ENCODE results near the gene BCR. TPM values are rescaled to one million over a fixed set of nuclear protein-coding genes. Genes with fewer than 3 reads are reported as not detected.

Gene BCR
- total and polyA plus RNA-seq, 2 experiments from 2014 or later, result 38.8 to 42.2 TPM

DNA sequence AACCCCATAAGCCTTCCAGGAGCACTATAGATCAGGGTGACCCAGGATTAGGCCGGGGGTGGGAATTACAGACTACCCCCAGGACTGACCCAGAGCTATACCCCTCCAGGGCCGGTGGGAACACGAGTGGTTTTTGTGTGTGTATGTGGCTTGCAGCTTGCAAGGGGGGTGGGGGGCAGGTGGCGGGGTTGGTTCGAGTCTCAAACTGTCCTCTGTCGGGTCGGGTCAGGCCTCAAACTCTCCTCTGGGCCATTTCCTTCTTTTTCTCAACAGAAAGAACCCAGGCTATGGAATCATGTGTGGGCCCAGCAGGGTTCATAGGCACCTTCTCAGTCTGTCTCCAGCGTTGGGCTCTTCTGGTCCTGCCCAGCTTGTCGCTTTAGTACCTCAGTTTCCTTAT lies 58.4 kb downstream of the BCR start:
- Histone ChIP-seq H2AFZ (no peak overlapping the region), H3K9me3 (ENCODE audit: low read depth) (no peaks in the 10 kb centered on the region), H3K4me1 (ENCODE audit: insufficient read depth) (peaks cover 40% of the 10 kb centered on the region), H4K20me1 (ENCODE audit: insufficient read depth, poor library complexity, severe bottlenecking) (peaks cover 55% of the 10 kb centered on the region), H3K36me3 (replicated peaks; ENCODE audit: insufficient read depth, low read depth) (no peaks in the 10 kb centered on the region), H3K27me3 (no peaks in the 10 kb centered on the region), H3K27ac (no peak overlapping the region), H3K4me3 (no peak overlapping the region), H3K9me2 (replicated peaks; ENCODE audit: insufficient read depth) (no peaks in the 10 kb centered on the region), H3K4me2 (no peak overlapping the region), H3K79me2 (peaks cover 91% of the 10 kb centered on the region)
- DNase-seq (ENCODE audit: low spot score), result no peak
- TF ChIP-seq, protein P1, sequence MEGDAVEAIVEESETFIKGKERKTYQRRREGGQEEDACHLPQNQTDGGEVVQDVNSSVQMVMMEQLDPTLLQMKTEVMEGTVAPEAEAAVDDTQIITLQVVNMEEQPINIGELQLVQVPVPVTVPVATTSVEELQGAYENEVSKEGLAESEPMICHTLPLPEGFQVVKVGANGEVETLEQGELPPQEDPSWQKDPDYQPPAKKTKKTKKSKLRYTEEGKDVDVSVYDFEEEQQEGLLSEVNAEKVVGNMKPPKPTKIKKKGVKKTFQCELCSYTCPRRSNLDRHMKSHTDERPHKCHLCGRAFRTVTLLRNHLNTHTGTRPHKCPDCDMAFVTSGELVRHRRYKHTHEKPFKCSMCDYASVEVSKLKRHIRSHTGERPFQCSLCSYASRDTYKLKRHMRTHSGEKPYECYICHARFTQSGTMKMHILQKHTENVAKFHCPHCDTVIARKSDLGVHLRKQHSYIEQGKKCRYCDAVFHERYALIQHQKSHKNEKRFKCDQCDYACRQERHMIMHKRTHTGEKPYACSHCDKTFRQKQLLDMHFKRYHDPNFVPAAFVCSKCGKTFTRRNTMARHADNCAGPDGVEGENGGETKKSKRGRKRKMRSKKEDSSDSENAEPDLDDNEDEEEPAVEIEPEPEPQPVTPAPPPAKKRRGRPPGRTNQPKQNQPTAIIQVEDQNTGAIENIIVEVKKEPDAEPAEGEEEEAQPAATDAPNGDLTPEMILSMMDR (IDR thresholded peaks at IDR 0.05; ENCODE audit: poor library complexity), result no peak
- no peak for TF ChIP-seq EZH2 (IDR thresholded peaks at IDR 0.05; ENCODE audit: borderline replicate concordance)
- no peak for TF ChIP-seq EZH2phosphoT487 (IDR thresholded peaks at IDR 0.05; ENCODE audit: low read depth, severe bottlenecking, unreplicated experiment)
- WGBS (ENCODE audit: low lambda C conversion rate, missing lambda C conversion rate), result 96% methylated on average over 8 of the region's 9 CpGs

- H4K20me1 ChIP-seq (ENCODE audit: insufficient read depth, poor library complexity, severe bottlenecking), result peaks cover 53% of the 10 kb centered on the region
- TF ChIP-seq, protein P1 (IDR thresholded peaks at IDR 0.05; ENCODE audit: poor library complexity), result no peak
- TF ChIP-seq EZH2 (IDR thresholded peaks at IDR 0.05; ENCODE audit: borderline replicate concordance) (no peak), EZH2phosphoT487 (IDR thresholded peaks at IDR 0.05; ENCODE audit: low read depth, severe bottlenecking, unreplicated experiment) (no peak)
- 100% methylated on average over 2 of the region's 2 CpGs for WGBS (ENCODE audit: low lambda C conversion rate, missing lambda C conversion rate)
Observed at GRCh38 chr22:23239429-23239828, 59.1 kb downstream of the BCR start.

DNA sequence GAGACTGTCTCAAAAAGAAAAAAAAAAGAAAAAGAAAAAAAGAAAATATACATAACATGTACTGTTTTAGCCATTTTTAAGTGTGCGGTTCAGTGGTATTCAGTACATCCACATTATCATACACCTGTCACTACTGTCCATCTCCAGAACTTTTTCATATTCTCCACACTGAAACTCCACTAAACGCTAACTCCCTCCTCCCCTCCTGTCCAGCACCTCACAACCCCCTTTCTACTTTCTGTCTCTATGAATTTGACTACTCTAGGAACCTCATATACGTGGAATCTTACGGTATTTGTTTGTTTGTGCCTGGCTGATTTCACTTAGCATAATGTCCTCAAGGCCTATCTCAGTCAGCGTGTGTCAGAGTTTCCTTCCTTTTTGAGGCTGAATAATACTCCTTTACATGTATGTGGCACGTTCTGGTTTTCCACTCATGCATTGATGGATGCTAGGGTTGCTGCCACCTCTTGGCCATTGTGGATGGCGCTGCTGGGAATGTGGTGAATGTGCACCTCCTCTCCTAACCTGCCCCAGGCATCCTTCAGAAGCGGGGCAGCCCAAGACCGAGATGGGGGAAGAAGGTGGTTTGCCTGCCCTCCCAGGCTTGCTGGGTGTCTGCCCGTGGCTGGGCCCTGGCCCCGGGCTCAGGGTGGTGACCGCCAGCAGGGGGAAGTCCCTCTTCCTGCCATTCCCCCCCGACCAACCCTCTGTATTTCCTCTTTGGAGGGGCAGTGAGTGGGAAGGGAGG lies 60.5 kb downstream of the BCR start:
- no peak for DNase-seq (ENCODE audit: low spot score)
- H3K4me2 ChIP-seq, result no peak overlapping the region
- no peak overlapping the region for H2AFZ ChIP-seq
- H4K20me1 ChIP-seq (ENCODE audit: insufficient read depth, poor library complexity, severe bottlenecking), result peaks cover 49% of the 10 kb centered on the region
- no peaks in the 10 kb centered on the region for H3K36me3 ChIP-seq (replicated peaks; ENCODE audit: insufficient read depth, low read depth)
- 75% methylated on average over 13 of the region's 13 CpGs for whole genome bisulfite sequencing (ENCODE audit: low lambda C conversion rate, missing lambda C conversion rate)
- peak overlapping the region; percentile 92 for H3K27ac ChIP-seq
- peaks cover 52% of the 10 kb centered on the region for H3K4me1 ChIP-seq (ENCODE audit: insufficient read depth)
- TF ChIP-seq EZH2phosphoT487 (IDR thresholded peaks at IDR 0.05; ENCODE audit: low read depth, severe bottlenecking, unreplicated experiment), result no peak
- TF ChIP-seq, protein P1 (IDR thresholded peaks at IDR 0.05; ENCODE audit: poor library complexity), result peak; percentile 26
- no peaks in the 10 kb centered on the region for H3K27me3 ChIP-seq
- no peak overlapping the region for H3K4me3 ChIP-seq
- no peaks in the 10 kb centered on the region for H3K9me2 ChIP-seq (replicated peaks; ENCODE audit: insufficient read depth)
- peaks cover 91% of the 10 kb centered on the region for H3K79me2 ChIP-seq
- no peaks in the 10 kb centered on the region for H3K9me3 ChIP-seq (ENCODE audit: low read depth)

More at GRCh38 chr22:23239429-23239828, 59.1 kb downstream of the BCR start:
- Histone ChIP-seq H3K79me2 (peaks cover 91% of the 10 kb centered on the region), H2AFZ (no peak overlapping the region), H3K4me2 (no peak overlapping the region), H3K4me1 (ENCODE audit: insufficient read depth) (peaks cover 42% of the 10 kb centered on the region), H3K9me3 (ENCODE audit: low read depth) (no peaks in the 10 kb centered on the region), H3K9me2 (replicated peaks; ENCODE audit: insufficient read depth) (no peaks in the 10 kb centered on the region), H3K27me3 (no peaks in the 10 kb centered on the region), H3K36me3 (replicated peaks; ENCODE audit: insufficient read depth, low read depth) (no peaks in the 10 kb centered on the region), H3K4me3 (no peak overlapping the region), H3K27ac (no peak overlapping the region)
- no peak for DNase-seq (ENCODE audit: low spot score)

All from hepatocyte (in vitro differentiated cells).